T-helper 17 cell (primary cell): ENCODE results near the gene OR10G6. TPM values are rescaled to one million over a fixed set of nuclear protein-coding genes. Genes with fewer than 3 reads are reported as not detected.
"Not testable (repeated sequence)": the region's sequence is repeated elsewhere in the genome, so short reads cannot be mapped to it uniquely, and the experiment has no call there.

ENCODE experiments used
- ATAC-seq: fragments of 150-1000 bp; cut with Tn5 transposase; 2 replicates; pipeline ENCODE4 v1.10.0; 2021; ENCODE audit warnings: mild to moderate bottlenecking, moderate library complexity
- DNase-seq, 3 donors: peaks; one replicate each; pipeline versions ENCODE4 v3.0.0 to v3.0.0-alpha.2; 2020 to 2021
- H3K9me3 ChIP-seq: one replicate; pipeline ENCODE4 v1.7.0; 2013; ENCODE audit warnings: low read length, mild to moderate bottlenecking; ENCODE audit not compliant: control insufficient read depth, poor library complexity, severe bottlenecking
- H3K27ac Mint-ChIP-seq: one replicate; pipeline ENCODE4 v1.8.0; 2022; ENCODE audit warnings: mild to moderate bottlenecking, moderate library complexity, mixed read lengths
- H3K27me3 Mint-ChIP-seq: one replicate; pipeline ENCODE4 v1.8.0; 2022; ENCODE audit warnings: mixed read lengths
- H3K36me3 Mint-ChIP-seq: one replicate; pipeline ENCODE4 v1.8.0; 2022; ENCODE audit warnings: low read depth, mixed read lengths
- H3K4me1 Mint-ChIP-seq: one replicate; pipeline ENCODE4 v1.8.0; 2022; ENCODE audit warnings: mild to moderate bottlenecking, mixed read lengths
- H3K4me3 Mint-ChIP-seq: one replicate; pipeline ENCODE4 v1.8.0; 2022; ENCODE audit warnings: mild to moderate bottlenecking, moderate library complexity, mixed read lengths
- total RNA-seq, 4 donors: library from RNA in 2 of 4; stranded (reverse) in 2 of 4; gene quantifications; one replicate each; pipeline ENCODE4 v1.2.3 and lab custom pipeline; 2022 to 2026

The OR10G6 gene, protein sequence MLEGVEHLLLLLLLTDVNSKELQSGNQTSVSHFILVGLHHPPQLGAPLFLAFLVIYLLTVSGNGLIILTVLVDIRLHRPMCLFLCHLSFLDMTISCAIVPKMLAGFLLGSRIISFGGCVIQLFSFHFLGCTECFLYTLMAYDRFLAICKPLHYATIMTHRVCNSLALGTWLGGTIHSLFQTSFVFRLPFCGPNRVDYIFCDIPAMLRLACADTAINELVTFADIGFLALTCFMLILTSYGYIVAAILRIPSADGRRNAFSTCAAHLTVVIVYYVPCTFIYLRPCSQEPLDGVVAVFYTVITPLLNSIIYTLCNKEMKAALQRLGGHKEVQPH
- total RNA-seq (not detected), total RNA-seq (lab: John Stamatoyannopoulos, UW) (0 reads per million in 2 donors)

DNA sequence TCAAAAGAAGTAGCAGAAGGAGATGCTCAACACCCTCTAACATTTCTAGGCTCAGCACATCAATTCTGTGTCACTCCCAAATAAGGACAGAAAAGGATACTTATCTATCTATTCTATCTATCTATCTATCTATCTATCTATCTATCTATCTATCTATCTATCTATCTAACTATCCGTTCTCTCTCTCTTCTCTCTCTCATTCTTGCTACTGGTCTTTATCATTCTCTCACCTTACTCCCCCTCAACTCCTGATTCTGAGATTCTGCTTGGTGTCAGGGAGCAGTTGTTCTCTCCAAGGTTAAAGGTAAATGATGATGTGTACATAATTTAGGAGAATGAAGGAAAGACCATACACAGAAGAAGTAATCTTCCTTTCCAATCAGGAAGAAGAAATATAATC, at the start of gene OR10G6:
OR10G6 (minus strand) TSS at position 43 of the 400 bp plus-strand sequence; CDS start at position 43, 0 bp downstream.
- no peak within 1 kb of the TSS for H3K27ac Mint-ChIP-seq
- H3K27me3 Mint-ChIP-seq: peaks cover 5% of the 10 kb centered on the region
- DNase-seq (no peak), ATAC-seq (no peak)
- H3K9me3 ChIP-seq: no peaks in the 10 kb centered on the region
- no peak within 1 kb of the TSS for H3K4me3 Mint-ChIP-seq
- H3K4me1 Mint-ChIP-seq: no peaks in the 10 kb centered on the region
- no peaks in the 10 kb centered on the region for H3K36me3 Mint-ChIP-seq

DNA sequence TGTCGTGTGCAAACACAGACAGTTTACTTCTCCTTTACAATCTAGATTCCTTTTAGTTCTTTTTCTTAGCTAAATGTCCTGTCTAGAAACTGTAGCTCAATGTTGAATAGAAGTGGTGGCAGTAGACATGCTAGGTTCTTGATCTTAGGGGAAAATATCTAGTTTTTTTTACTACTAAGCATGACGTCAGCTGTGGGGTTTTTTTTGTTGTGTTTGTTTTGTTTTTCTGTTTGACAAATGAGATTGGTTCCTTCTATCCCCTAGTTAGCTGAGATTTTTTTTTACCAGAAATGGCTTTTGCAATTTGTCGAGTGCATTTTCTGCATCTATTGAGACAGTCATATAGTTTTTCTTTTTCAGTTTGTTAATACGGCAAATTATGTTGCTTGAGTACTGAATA, 48.5 kb upstream of the OR10G6 start:
- Mint-ChIP-seq H3K27ac (no peak overlapping the region), H3K4me3 (no peak overlapping the region), H3K4me1 (peaks cover 2% of the 10 kb centered on the region), H3K27me3 (peaks cover 30% of the 10 kb centered on the region), H3K36me3 (no peaks in the 10 kb centered on the region)
- ATAC-seq (no peak), DNase-seq (no peak)
- no peaks in the 10 kb centered on the region for H3K9me3 ChIP-seq

DNA sequence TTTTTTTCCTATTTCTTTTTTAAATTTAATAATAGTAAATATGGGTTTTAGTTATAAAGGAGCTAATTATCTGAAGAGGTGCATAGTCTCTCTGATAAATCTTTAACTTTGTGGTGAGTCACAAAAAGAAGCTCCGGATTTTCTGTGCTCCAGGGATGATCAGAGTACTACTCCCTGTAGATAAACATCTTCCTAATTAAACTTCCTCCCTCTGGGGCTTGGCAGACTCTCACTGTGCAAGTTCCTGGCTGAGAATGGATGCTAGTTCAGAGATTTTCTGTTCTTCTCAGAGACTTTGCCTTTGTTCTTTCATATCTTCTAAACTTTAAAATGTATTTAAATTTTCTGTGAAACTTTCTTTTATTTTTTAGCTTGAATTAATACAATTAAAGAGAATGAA, 46.3 kb upstream of the OR10G6 start, which contains the start of gene OR10G7:
OR10G7 (minus strand) TSS at position 72 of the 400 bp plus-strand sequence. CDS start 2,324 bp downstream, outside the sequence.
- no peak for ATAC-seq
- H3K27ac Mint-ChIP-seq: no peak within 1 kb of the TSS

DNA sequence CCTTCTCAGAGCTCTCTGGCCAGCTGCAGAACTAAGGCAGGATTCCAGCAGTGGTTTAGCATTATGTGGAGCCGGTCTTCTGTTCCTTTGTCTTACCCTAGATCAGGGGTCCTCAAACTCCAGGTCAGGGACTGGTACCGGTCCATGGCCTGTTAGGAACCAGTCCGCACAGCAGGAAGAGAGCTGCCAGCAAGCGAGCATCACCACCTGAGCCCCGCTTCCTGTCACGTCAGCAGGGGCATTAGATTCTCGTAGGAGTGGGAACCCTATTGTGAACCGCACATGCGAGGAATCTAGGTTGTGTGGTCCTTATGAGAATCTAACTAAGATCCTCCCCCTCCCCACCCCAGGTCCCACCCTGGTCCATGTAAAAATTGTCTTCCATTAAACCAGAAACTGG, 44.6 kb upstream of the OR10G6 start:
- DNase-seq (no peak), ATAC-seq (no peak)
- peaks cover 23% of the 10 kb centered on the region for H3K27me3 Mint-ChIP-seq
- H3K4me3 Mint-ChIP-seq: no peak overlapping the region
- no peak overlapping the region for H3K27ac Mint-ChIP-seq
- peaks cover 2% of the 10 kb centered on the region for H3K4me1 Mint-ChIP-seq
- no peaks in the 10 kb centered on the region for H3K36me3 Mint-ChIP-seq
- no peaks in the 10 kb centered on the region for H3K9me3 ChIP-seq

More for the DNA sequence above, 46.3 kb upstream of the OR10G6 start, which contains the start of gene OR10G7:
- peaks cover 2% of the 10 kb centered on the region for H3K4me1 Mint-ChIP-seq
- H3K36me3 Mint-ChIP-seq: no peaks in the 10 kb centered on the region
- peaks cover 20% of the 10 kb centered on the region for H3K27me3 Mint-ChIP-seq
- DNase-seq: no peak
- no peaks in the 10 kb centered on the region for H3K9me3 ChIP-seq
- no peak within 1 kb of the TSS for H3K4me3 Mint-ChIP-seq

DNA sequence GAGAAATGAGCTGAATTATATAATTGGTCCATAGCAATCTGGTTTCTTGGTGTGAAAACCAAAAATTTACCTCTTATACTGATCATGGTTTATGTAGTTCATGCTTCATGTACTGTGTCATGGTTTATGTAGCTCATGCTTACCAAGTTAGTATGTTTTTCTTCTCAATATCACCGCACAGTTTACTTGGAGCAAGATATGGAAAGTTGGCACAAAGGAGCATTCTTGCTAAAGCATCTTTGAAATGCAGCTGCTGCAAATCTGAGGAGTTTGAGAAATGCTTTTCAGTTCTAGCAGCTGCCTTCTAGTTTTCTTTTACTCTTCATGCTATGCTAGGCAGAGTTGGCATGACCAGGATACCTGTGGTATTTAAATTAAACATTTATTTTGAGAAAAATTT, 41.7 kb upstream of the OR10G6 start:
- H3K27ac Mint-ChIP-seq: no peak overlapping the region
- no peaks in the 10 kb centered on the region for H3K9me3 ChIP-seq
- H3K4me3 Mint-ChIP-seq: no peak overlapping the region
- H3K4me1 Mint-ChIP-seq: peaks cover 2% of the 10 kb centered on the region
- DNase-seq (no peak), ATAC-seq (no peak)
- H3K36me3 Mint-ChIP-seq: no peaks in the 10 kb centered on the region
- peaks cover 23% of the 10 kb centered on the region for H3K27me3 Mint-ChIP-seq

DNA sequence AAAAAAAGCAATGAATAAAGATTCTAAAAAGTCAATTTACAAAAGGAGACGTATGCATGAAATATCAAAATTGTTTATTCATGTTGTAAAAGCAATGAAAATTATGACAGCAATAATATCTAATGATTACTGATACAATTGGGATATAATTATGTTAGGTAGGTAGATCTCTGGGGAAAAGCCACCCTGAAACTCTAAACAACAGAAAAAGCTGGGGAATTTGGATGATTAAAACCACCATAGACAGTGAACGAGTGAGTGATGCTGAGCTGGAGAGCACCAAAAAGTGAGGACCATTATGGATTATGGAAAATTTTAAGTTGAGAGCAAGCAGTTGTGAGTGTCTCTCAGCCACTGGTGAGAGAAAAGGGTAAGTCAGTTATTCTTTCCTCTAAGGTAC, 31.5 kb upstream of the OR10G6 start, which contains the start of gene OR10G8:
OR10G8 (plus strand) TSS at position 301 of the 400 bp plus-strand sequence. CDS start 2,825 bp downstream, outside the sequence.
- no peaks in the 10 kb centered on the region for H3K9me3 ChIP-seq
- H3K27ac Mint-ChIP-seq: no peak within 1 kb of the TSS
- H3K36me3 Mint-ChIP-seq: no peaks in the 10 kb centered on the region
- no peak for ATAC-seq
- H3K4me1 Mint-ChIP-seq: no peaks in the 10 kb centered on the region
- no peak for DNase-seq
- no peak within 1 kb of the TSS for H3K4me3 Mint-ChIP-seq
- H3K27me3 Mint-ChIP-seq: peaks cover 9% of the 10 kb centered on the region

DNA sequence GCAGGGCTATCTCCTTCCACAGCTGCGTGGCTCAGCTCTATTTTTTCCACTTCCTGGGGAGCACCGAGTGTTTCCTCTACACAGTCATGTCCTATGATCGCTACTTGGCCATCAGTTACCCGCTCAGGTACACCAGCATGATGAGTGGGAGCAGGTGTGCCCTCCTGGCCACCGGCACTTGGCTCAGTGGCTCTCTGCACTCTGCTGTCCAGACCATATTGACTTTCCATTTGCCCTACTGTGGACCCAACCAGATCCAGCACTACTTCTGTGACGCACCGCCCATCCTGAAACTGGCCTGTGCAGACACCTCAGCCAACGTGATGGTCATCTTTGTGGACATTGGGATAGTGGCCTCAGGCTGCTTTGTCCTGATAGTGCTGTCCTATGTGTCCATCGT, 20.9 kb upstream of the OR10G6 start:
- not testable (repeated sequence) for H3K27ac Mint-ChIP-seq

DNA sequence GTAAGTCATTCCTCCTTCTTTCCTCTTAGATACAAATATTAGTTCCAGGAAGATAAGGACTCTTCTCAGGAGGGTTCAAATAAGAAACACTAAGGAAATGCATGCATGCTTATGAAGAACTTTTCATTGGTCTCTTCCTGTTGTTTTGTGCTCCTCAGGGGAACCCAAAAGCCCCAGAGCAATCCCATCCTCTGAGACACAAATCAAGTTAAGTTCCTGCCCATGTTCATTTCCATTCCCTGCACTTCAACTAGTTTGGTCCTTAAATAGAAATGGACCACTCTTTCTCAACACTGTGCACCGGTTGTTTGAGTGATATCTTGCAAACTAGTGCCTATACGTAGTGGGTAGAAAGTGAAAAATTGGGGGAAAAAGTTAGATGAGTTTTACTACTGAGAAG, 17.7 kb upstream of the OR10G6 start, which contains the start of gene OR10G4:
OR10G4 (plus strand) TSS at position 301 of the 400 bp plus-strand sequence. CDS start 2,578 bp downstream, outside the sequence.
- ATAC-seq (no peak), DNase-seq (no peak)
- H3K36me3 Mint-ChIP-seq: no peaks in the 10 kb centered on the region
- no peaks in the 10 kb centered on the region for H3K9me3 ChIP-seq
- H3K27ac Mint-ChIP-seq: no peak within 1 kb of the TSS
- no peak within 1 kb of the TSS for H3K4me3 Mint-ChIP-seq
- H3K27me3 Mint-ChIP-seq: peaks cover 15% of the 10 kb centered on the region
- H3K4me1 Mint-ChIP-seq: no peaks in the 10 kb centered on the region

More for the DNA sequence above, 20.9 kb upstream of the OR10G6 start:
- H3K27me3 Mint-ChIP-seq, DNase-seq, H3K4me3 Mint-ChIP-seq, H3K4me1 Mint-ChIP-seq, H3K36me3 Mint-ChIP-seq, ATAC-seq, H3K9me3 ChIP-seq: not testable (repeated sequence)

DNA sequence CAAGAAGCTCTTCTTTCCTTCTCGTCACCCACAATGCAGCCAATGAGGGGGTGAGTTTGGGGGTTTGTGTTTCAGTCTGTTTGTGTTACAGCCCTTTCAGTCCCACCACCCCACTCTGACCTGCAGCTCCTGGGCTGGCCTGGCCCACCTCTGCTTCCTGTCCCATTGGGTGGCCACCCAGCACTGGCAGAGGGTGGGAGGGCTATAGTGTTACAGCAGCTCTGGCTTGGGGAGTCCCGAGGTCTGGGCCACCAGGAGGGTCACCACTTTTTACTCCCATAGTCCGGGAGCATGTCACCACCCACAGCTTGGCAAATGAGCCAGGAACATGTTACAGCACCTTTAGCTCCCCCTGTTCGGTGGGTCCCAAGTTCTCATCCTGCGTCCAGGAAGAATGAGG, 15.7 kb downstream of the OR10G6 start:
- Mint-ChIP-seq H3K4me3 (no peak overlapping the region), H3K4me1 (no peaks in the 10 kb centered on the region), H3K27ac (no peak overlapping the region), H3K27me3 (no peaks in the 10 kb centered on the region), H3K36me3 (no peaks in the 10 kb centered on the region)
- H3K9me3 ChIP-seq: no peaks in the 10 kb centered on the region
- DNase-seq (no peak), ATAC-seq (no peak)

DNA sequence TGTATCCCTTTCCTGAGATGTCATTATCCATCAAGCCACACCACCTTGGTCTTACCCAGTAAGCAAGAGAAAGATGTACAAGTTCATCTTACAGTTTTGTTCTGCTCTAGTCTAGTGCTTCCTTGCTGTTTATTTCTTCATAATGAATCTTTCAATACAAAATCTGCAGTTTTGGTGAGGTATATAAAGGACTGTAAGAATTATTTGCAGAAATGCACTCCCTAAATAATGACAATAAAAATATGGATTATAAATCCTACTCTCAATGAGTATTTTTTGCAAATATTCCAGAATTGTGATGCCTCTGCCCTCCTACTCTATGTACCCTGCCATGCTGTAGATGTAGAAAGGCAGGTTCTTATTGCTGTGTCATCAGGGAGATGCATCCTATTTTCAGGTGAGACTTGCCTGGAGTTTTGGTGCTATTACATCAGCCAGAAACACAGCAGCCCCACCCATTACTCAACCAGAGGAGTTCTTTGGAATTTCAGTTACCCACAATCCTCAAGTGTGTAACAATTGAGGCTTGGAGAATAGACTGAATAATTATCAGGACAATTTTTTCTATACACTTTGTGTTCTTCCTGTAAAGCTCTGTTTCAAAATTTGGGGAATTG, 17.1 kb downstream of the OR10G6 start, which contains the start of gene OR10S1:
OR10S1 (minus strand) TSS at position 51 of the 617 bp plus-strand sequence. CDS start 117 bp downstream, outside the sequence.
- Mint-ChIP-seq H3K27me3 (no peaks in the 10 kb centered on the region), H3K4me1 (no peaks in the 10 kb centered on the region), H3K36me3 (no peaks in the 10 kb centered on the region), H3K27ac (no peak within 1 kb of the TSS), H3K4me3 (no peak within 1 kb of the TSS)
- DNase-seq (no peak), ATAC-seq (no peak)
- no peaks in the 10 kb centered on the region for H3K9me3 ChIP-seq

DNA sequence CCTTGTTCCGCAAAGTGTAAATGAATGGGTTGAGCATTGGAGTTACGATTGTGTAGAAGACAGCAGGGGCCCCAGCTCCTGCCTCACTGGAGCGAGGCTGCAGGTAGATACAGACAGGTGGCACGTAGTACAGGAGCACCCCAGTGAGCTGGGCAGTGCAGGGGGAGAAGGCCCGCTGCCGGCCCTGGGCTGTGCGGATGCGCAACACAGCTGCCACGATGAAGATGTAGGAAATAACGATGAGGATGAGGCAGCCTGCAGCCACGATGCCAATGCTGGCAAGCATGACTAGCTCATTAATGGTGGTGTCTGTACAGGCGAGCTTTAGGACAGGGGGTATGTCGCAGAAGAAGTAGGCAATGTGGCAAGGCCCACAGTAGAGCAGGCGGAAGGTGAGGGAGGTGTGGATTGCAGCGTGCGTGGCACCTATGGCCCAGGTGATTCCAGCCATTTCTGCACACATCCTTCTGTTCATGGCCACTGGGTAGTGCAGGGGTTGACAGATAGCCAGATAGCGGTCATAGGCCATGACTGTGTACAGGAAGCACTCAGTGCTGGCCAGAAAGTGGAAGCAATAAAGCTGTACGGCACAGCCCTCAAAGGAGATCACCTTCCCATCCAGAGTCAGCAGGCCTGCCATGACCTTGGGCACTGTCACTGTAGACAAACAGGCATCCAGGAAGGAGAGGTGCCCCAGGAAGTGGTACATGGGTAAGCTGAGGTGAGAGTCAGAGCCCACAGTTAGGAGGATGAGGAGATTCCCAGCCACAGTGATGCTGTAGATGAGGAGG, 18.0 kb downstream of the OR10G6 start:
- no peaks in the 10 kb centered on the region for H3K9me3 ChIP-seq
- no peaks in the 10 kb centered on the region for H3K4me1 Mint-ChIP-seq
- no peak overlapping the region for H3K27ac Mint-ChIP-seq
- H3K36me3 Mint-ChIP-seq: no peaks in the 10 kb centered on the region
- DNase-seq (no peak), ATAC-seq (no peak)
- no peak overlapping the region for H3K4me3 Mint-ChIP-seq
- no peaks in the 10 kb centered on the region for H3K27me3 Mint-ChIP-seq

DNA sequence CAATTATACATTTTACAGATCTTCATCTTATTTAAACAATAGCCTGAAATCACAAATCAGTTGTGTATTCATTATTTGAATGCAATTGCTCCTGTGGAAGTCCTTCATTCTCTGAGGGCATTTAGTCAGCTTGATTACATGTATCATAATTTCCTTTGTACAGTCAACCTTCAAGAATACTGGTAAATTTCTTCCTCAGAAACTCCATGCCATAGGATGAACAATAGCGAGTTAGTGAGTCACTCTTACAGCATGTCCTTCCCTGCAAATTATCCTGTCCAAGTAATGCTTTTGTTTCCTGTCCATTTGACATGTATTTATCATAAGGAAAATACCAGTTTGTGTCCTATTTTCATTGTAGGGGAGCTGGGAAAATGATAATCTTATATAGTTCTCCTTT, 21.1 kb downstream of the OR10G6 start:
- H3K4me1 Mint-ChIP-seq: no peaks in the 10 kb centered on the region
- no peaks in the 10 kb centered on the region for H3K36me3 Mint-ChIP-seq
- H3K4me3 Mint-ChIP-seq: no peak overlapping the region
- H3K27me3 Mint-ChIP-seq: no peaks in the 10 kb centered on the region
- H3K9me3 ChIP-seq: no peaks in the 10 kb centered on the region
- DNase-seq (no peak), ATAC-seq (no peak)
- H3K27ac Mint-ChIP-seq: no peak overlapping the region

DNA sequence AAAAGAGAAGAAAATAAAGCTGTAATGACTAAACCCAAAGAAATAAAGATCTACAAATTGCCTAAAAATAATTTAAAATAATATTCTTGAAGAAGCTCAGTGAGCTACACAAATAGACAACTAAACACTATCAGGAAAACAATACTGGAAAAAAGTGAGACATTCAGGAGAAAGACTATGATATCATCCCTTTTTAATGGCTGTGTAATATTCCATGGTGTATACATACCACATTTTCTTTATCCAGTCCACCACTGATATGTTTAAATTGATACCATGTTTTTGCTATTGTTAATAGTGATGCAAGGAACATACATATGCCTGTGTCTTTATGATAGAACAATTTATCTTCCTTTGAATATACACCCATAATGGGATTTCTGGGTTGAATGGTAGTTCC, 38.2 kb downstream of the OR10G6 start:
- H3K9me3 ChIP-seq: no peaks in the 10 kb centered on the region
- DNase-seq (no peak), ATAC-seq (no peak)
- Mint-ChIP-seq H3K27ac (no peak overlapping the region), H3K27me3 (no peaks in the 10 kb centered on the region), H3K4me1 (no peaks in the 10 kb centered on the region), H3K36me3 (no peaks in the 10 kb centered on the region), H3K4me3 (no peak overlapping the region)
